ENCODE measurements around the gene AHI1.
"Not testable (repeated sequence)": the region's sequence is repeated elsewhere in the genome, so short reads cannot be mapped to it uniquely, and the experiment has no call there.

Gene AHI1

GRCh38 chr6:135397172-135397952 is 100.2 kb downstream of the AHI1 start:
- DNase-seq: no peak

- DNase-seq: no peak
These were observed 102.4 kb downstream of the AHI1 start for GRCh38 chr6:135395136-135395535.

- no peak for DNase-seq
These were observed 104.3 kb downstream of the AHI1 start for GRCh38 chr6:135393289-135393688.

DNA sequence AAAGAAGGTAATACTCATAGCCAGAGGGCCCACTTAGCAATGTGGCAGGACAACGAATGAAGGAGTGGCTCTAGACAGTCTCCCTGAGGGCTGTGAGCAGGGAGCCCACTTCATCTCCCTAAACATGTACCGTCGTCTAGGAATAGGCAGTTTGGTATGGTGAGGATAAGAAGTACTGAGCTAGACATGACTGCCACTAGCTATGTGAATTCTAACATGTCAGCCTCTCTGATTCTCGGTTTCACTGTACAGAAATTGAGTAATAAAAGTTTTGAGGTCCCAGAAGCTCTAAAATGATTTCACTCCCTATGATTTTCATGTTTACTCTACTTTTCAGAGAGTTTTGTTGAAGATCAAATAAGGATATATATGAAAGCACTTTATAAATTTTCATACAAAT is 107.1 kb downstream of the AHI1 start:
- no peak for DNase-seq

GRCh38 chr6:135385299-135385698 is 112.2 kb downstream of the AHI1 start:
- DNase-seq: no peak

- no peak for DNase-seq
These were observed 113.8 kb downstream of the AHI1 start for GRCh38 chr6:135383766-135384165.

DNA sequence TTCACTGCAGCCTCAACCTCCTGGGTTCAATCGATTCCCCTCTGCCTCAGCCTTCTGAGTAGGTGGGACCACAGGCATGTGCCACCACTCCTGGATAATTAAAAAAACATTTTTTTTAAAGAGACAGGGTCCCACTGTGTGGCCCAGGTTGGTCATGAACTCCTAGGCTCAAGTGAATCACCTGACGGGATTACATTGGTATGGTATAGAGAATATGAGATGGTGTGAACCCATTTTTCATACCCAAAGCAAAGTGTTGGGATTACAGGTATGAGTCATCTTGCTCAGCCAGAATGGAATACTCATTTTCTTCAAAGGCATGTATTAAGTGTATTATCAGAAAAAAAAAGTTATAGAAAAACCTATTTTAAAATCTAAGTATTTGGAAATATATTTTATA is 114.2 kb downstream of the AHI1 start:
- DNase-seq: no peak

- no peak for DNase-seq
These were observed 115.3 kb downstream of the AHI1 start for GRCh38 chr6:135382182-135382628.

DNA sequence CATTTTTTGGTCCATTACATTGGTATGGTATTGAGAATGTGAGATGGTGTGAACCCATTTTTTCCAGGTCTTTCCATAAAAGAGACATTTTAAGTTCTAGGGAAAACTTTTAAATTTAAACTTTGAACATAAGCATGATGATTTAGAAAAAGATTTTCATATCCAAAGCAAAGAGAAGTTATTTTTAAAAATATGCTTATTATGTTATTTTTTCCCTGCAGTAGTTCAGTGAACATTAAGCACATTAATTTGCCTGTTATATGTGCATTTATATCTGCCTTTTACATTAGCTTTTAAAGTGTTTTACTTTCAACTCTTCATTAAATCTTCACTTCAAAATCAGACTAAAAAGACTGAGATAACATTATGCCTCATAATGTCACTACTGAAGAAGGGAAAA is 116.7 kb downstream of the AHI1 start:
- DNase-seq: no peak

- no peak for DNase-seq
These were observed 117.9 kb downstream of the AHI1 start for GRCh38 chr6:135379647-135380046.

DNA sequence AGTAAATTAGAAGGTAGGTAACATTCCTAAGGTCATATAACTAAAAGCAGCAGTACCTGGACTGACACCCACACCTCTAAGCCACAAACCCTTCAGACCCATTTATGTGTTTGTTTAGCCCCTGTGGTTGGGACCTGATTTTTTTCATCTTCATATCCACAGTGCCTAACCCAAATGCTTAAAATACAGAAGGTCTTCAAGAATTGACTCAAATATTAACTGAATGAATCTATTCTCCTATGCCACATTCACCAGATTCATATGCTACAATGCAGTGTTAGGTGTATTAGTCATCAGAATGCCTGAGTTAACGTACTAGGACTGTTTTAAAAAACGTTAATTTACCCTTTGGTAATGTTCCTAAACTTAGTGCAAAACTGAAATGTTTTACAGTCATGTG is 124.8 kb downstream of the AHI1 start:
- no peak for DNase-seq

DNA sequence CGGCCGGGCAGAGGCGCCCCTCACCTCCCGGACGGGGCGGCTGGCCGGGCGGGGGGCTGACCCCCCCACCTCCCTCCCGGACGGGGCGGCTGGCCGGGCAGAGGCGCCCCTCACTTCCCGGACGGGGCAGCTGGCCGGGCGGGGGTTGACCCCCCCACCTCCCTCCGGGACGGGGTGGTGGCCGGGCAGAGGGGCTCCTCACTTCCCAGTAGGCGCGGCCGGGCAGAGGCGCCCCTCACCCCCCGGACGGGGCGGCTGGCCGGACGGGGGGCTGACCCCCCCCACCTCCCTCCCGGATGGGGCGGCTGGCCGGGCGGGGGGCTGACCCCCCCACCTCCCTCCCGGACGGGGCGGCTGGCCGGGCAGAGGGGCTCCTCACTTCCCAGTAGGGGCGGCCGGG is 133.9 kb downstream of the AHI1 start:
- DNase-seq: not testable (repeated sequence)

DNA sequence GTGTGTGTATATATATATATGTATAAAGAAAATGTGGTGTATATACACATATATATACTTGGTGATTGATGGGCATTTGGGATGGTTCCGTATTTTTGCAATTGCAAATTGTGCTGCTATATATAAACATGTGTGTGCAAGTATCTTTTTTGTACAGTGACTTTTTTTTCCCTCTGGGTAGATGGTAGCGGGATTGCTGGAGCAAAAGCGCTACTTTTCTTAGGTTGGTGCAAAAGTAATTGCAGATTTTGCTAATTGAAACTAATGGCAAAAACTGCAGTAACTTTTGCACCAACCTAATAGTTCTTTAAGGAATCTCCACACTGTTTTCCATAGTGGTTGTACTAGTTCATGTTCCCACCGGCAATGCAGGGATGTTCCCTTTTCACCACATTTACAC is 135.4 kb downstream of the AHI1 start:
- DNase-seq: no peak

DNA sequence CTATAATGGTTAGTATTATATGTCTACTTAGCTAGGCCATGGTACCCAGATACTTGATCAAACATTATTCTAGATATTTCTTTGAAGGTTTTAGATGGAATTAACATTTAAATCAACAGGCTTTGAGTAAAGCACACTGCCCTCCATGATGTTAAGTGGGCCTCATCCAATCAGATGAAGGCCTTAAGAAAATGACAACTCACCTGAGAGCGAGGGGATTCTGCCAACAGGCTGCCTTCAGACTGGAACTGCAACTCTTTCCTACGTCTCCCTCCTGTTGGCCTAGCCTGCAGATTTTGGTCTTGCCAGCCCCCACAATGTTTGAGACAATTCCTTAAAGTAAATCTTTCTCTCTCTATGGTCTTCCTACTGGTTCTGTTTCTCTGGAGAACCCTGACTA is 137.3 kb downstream of the AHI1 start:
- no peak for DNase-seq

GRCh38 chr6:135358985-135359384 is 138.6 kb downstream of the AHI1 start:
- no peak for DNase-seq

GRCh38 chr6:135358251-135358821 is 139.2 kb downstream of the AHI1 start:
- no peak for DNase-seq

DNA sequence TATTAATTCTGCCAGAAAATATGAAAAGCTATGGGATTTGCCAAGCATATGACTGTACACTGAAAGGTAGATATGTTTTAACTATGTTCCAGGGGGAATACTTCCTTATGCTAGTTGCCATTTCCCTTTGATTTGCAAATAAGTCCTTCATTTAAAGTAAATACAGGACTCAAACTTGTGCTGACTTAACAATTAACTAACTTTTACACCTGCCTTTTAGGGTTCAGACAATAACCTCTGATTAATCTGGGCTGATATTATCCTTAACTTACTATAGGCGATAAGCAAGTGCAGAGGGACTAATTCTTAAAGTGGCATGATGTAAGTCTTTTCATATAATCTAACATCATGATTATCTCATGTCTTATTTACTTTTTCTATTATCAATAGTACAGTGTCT is 143.1 kb downstream of the AHI1 start:
- DNase-seq: no peak

- no peak for DNase-seq
These were observed 144.4 kb downstream of the AHI1 start for GRCh38 chr6:135353113-135353512.

- DNase-seq: no peak
These were observed 145.9 kb downstream of the AHI1 start for GRCh38 chr6:135351635-135352034.

DNA sequence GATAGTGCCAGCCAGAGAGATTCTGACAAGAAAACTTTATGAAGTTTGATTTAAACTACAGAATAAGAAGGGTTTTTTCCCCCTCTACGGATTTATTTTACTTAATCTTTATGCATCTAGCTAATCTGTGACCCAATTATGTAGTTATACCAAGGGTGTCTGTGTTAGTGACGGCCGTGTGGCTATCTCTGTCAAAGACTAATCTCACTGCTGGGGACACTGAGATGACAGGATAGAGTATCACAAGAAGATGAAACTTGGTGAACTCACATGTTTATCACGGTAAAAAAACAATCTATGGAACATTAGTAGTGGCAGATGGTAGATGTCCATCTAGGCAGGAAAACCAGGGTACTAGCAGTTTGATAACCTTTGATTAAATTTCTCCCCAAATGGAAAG is 149.7 kb downstream of the AHI1 start:
- DNase-seq: no peak

DNA sequence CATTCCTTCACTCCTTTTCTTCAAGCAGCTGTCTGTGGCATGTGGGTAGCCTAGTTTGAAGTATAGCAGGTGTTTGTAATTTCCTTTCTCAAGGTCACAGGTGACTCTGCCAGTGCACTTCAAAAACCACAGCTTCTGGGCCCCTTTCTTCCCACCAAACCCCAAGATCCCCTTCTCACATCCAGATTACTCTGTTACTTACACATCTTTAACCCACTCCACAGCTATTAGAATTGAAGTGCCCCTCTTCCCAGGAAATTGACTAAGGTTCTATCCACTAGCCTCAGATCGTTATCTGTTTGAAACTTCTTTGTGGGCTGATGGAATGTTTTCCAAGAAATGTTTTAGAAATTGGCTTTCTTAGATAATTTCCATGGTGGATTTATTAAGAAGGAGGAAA is 150.8 kb downstream of the AHI1 start:
- no peak for DNase-seq

GRCh38 chr6:135344526-135344925 is 153.0 kb downstream of the AHI1 start:
- DNase-seq: no peak

- not testable (repeated sequence) for DNase-seq
These were observed 157.6 kb downstream of the AHI1 start for GRCh38 chr6:135339920-135340319.
